Measurements from ENCODE around the gene CD68.

Gene CD68

GRCh38 chr17:7552621-7553051 is 26.8 kb upstream of the CD68 start:
- H3K27ac ChIP-seq (replicated peaks) = peak overlapping the region; percentile 40
- H3K27me3 ChIP-seq (ENCODE audit: insufficient read depth, poor library complexity, severe bottlenecking) = no peaks in the 10 kb centered on the region
- peak in 1 of 2 experiments; percentile 64 for DNase-seq (ENCODE audit: low read depth in 1 of 2, low spot score in 1 of 2)
- no peak overlapping the region for H3K4me3 ChIP-seq (replicated peaks; ENCODE audit: insufficient read depth, low read length)
- TF ChIP-seq GABPA (IDR thresholded peaks at IDR 0.05; ENCODE audit: low read depth) (no peak), SPI1 (IDR thresholded peaks at IDR 0.05; ENCODE audit: borderline replicate concordance, low read depth) (peak; percentile 76), REST (IDR thresholded peaks at IDR 0.05; ENCODE audit: insufficient replicate concordance, low read depth) (no peak)

GRCh38 chr17:7553356-7553755 is 26.1 kb upstream of the CD68 start:
- Histone ChIP-seq H3K27me3 (ENCODE audit: insufficient read depth, poor library complexity, severe bottlenecking) (no peaks in the 10 kb centered on the region), H3K27ac (replicated peaks) (peak overlapping the region; percentile 56; the same call in 1 of the 2 replicates), H3K4me3 (replicated peaks; ENCODE audit: insufficient read depth, low read length) (no peak overlapping the region)
- DNase-seq (ENCODE audit: low read depth in 1 of 2, low spot score in 1 of 2) = no peak
- no peak for TF ChIP-seq REST (IDR thresholded peaks at IDR 0.05; ENCODE audit: insufficient replicate concordance, low read depth)
- TF ChIP-seq POLR2AphosphoS5 (IDR thresholded peaks at IDR 0.05; ENCODE audit: low read depth) = no peak
- TF ChIP-seq CTCF (IDR thresholded peaks at IDR 0.05; ENCODE audit: insufficient read depth, low read length) = no peak
- TF ChIP-seq SPI1 (IDR thresholded peaks at IDR 0.05; ENCODE audit: borderline replicate concordance, low read depth) = no peak
- TF ChIP-seq GABPA (IDR thresholded peaks at IDR 0.05; ENCODE audit: low read depth) = no peak

DNA sequence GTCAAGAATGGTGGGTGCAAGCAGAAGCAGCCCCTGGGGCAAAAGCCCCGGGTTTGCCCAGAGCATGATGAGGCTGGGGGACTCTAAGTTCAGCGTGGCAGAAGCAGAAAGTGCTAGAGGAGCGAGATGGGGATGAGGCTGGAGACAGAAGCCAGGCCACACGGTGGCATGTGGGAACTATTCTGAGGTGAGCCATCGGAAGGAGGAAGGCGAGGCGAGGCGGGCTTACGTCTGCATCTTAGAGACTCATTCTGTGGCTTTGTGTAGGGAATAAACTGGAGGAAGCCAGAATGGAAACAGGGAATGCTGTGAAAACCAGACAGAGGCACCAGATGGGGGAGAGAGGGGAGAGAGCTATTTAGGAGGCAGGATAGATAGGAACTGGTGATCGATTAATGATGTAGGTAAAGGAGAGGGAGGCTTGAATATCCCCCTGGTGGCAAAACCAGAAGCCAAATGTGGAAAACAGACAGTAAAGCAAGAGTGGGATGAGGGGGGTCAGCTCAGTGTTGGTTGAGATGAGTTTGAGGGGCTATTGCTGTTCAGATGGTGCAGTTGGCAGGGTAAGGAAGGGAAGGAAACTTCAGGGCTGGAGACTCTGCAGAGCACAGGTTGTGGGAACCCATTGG is 24.0 kb upstream of the CD68 start:
- Histone ChIP-seq H3K27me3 (ENCODE audit: insufficient read depth, poor library complexity, severe bottlenecking) (no peaks in the 10 kb centered on the region), H3K4me3 (replicated peaks; ENCODE audit: insufficient read depth, low read length) (no peak overlapping the region), H3K27ac (replicated peaks) (no peak overlapping the region)
- TF ChIP-seq GABPA (IDR thresholded peaks at IDR 0.05; ENCODE audit: low read depth) = no peak
- no peak for TF ChIP-seq REST (IDR thresholded peaks at IDR 0.05; ENCODE audit: insufficient replicate concordance, low read depth)
- no peak for TF ChIP-seq SPI1 (IDR thresholded peaks at IDR 0.05; ENCODE audit: borderline replicate concordance, low read depth)
- no peak for TF ChIP-seq CTCF (IDR thresholded peaks at IDR 0.05; ENCODE audit: insufficient read depth, low read length)
- TF ChIP-seq POLR2AphosphoS5 (IDR thresholded peaks at IDR 0.05; ENCODE audit: low read depth) = no peak
- DNase-seq (ENCODE audit: low read depth in 1 of 2, low spot score in 1 of 2) = no peak

Data from HL-60 (cell line).